HEK293 (cell line): ENCODE measurements around the gene INSRR.

ENCODE experiments used
- CTCF ChIP-seq: fragments of 450-650 bp; formaldehyde crosslinking; IDR thresholded peaks from 2 replicates; pipeline ENCODE4 v1.5.1; 2016; ENCODE audit warnings: missing biosample characterization, missing genetic modification characterization
- GLIS1 ChIP-seq: fragments of 450-650 bp; formaldehyde crosslinking; IDR thresholded peaks from 2 replicates; pipeline ENCODE4 v1.5.1; 2016; ENCODE audit warnings: missing biosample characterization, missing genetic modification characterization
- HOXA7 ChIP-seq: sonication (generic); formaldehyde crosslinking; IDR thresholded peaks from 2 replicates; pipeline ENCODE4 v1.8.1; 2022; ENCODE audit warnings: missing genetic modification reagents, borderline replicate concordance
- KLF16 ChIP-seq: fragments of 450-650 bp; formaldehyde crosslinking; IDR thresholded peaks from 2 replicates; pipeline ENCODE4 v1.5.1; 2017; ENCODE audit warnings: missing biosample characterization, missing genetic modification characterization
- PBX3 ChIP-seq: sonication (generic); formaldehyde crosslinking; IDR thresholded peaks from 2 replicates; pipeline ENCODE4 v1.8.1; 2022; ENCODE audit warnings: mild to moderate bottlenecking, moderate library complexity, missing genetic modification reagents
- PRDM4 ChIP-seq: fragments of 450-650 bp; formaldehyde crosslinking; IDR thresholded peaks from 2 replicates; pipeline ENCODE4 v1.5.1; 2017; ENCODE audit warnings: missing biosample characterization, missing genetic modification characterization
- ZBTB21 ChIP-seq: fragments of 450-650 bp; formaldehyde crosslinking; IDR thresholded peaks from 2 replicates; pipeline ENCODE4 v1.5.1; 2017; ENCODE audit warnings: missing biosample characterization, missing genetic modification characterization
- ZIC2 ChIP-seq: fragments of 450-650 bp; formaldehyde crosslinking; IDR thresholded peaks from 2 replicates; pipeline ENCODE4 v1.5.1; 2016; ENCODE audit warnings: missing biosample characterization, missing genetic modification characterization
- ZNF121 ChIP-seq: fragments of 450-650 bp; formaldehyde crosslinking; IDR thresholded peaks from 2 replicates; pipeline ENCODE4 v1.5.1; 2016; ENCODE audit warnings: missing biosample characterization, missing genetic modification characterization
- ZNF211 ChIP-seq: fragments of 450-650 bp; formaldehyde crosslinking; IDR thresholded peaks from 2 replicates; pipeline ENCODE4 v1.5.1; 2016; ENCODE audit warnings: low read depth, missing biosample characterization, missing genetic modification characterization
- ZNF639 ChIP-seq: fragments of 450-650 bp; formaldehyde crosslinking; IDR thresholded peaks from 2 replicates; pipeline ENCODE4 v1.5.1; 2016; ENCODE audit warnings: missing biosample characterization, missing genetic modification characterization
- ZNF776 ChIP-seq: fragments of 450-650 bp; formaldehyde crosslinking; IDR thresholded peaks from 2 replicates; pipeline ENCODE4 v1.5.0; 2017; ENCODE audit warnings: missing biosample characterization, missing genetic modification characterization, borderline replicate concordance
- TF ChIP-seq, protein P1 (sequence below): fragments of 450-650 bp; formaldehyde crosslinking; IDR thresholded peaks from 2 replicates; pipeline ENCODE4 v1.5.1; 2016; ENCODE audit warnings: missing biosample characterization, missing genetic modification characterization, borderline replicate concordance

GRCh38 chr1:156839426-156840109, 19.3 kb downstream of the INSRR start:
- no peak for TF ChIP-seq HOXA7 (CRISPR knock-in tag)
- no peak for TF ChIP-seq PRDM4
- no peak for TF ChIP-seq GLIS1 (tag by site-specific recombination)
- no peak; the same call in 1 of the 2 replicates for TF ChIP-seq ZIC2 (tag by site-specific recombination)
- TF ChIP-seq ZNF639 (tag by site-specific recombination), result no peak
- TF ChIP-seq KLF16 (tag by site-specific recombination), result no peak
- no peak for TF ChIP-seq ZNF776 (tag by site-specific recombination)
- no peak for TF ChIP-seq ZNF121
- no peak for TF ChIP-seq ZNF211 (tag by site-specific recombination)
- TF ChIP-seq CTCF, result no peak
- TF ChIP-seq, protein P1, sequence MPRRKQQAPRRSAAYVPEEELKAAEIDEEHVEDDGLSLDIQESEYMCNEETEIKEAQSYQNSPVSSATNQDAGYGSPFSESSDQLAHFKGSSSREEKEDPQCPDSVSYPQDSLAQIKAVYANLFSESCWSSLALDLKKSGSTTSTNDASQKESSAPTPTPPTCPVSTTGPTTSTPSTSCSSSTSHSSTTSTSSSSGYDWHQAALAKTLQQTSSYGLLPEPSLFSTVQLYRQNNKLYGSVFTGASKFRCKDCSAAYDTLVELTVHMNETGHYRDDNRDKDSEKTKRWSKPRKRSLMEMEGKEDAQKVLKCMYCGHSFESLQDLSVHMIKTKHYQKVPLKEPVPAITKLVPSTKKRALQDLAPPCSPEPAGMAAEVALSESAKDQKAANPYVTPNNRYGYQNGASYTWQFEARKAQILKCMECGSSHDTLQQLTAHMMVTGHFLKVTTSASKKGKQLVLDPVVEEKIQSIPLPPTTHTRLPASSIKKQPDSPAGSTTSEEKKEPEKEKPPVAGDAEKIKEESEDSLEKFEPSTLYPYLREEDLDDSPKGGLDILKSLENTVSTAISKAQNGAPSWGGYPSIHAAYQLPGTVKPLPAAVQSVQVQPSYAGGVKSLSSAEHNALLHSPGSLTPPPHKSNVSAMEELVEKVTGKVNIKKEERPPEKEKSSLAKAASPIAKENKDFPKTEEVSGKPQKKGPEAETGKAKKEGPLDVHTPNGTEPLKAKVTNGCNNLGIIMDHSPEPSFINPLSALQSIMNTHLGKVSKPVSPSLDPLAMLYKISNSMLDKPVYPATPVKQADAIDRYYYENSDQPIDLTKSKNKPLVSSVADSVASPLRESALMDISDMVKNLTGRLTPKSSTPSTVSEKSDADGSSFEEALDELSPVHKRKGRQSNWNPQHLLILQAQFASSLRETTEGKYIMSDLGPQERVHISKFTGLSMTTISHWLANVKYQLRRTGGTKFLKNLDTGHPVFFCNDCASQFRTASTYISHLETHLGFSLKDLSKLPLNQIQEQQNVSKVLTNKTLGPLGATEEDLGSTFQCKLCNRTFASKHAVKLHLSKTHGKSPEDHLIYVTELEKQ (tag by site-specific recombination), result no peak
- no peak for TF ChIP-seq ZBTB21 (tag by site-specific recombination)
- TF ChIP-seq PBX3 (CRISPR knock-in tag), result no peak
